Measurements from ENCODE around the gene IFNAR2. TPM values are rescaled to one million over a fixed set of nuclear protein-coding genes. Genes with fewer than 3 reads are reported as not detected.
A peak's percentile ranks its signal among the peaks of the same experiment; 100 is the strongest.

IFNAR2 gene
- total RNA-seq, 1 donor from 2014 or later = 21.3 TPM

GRCh38 chr21:33244082-33244778 lies 14.5 kb downstream of the IFNAR2 start:
- H3K36me3 Mint-ChIP-seq (ENCODE audit: low read depth, unreplicated experiment) = peaks cover 55% of the 10 kb centered on the region
- H3K27me3 Mint-ChIP-seq (ENCODE audit: unreplicated experiment) = peaks cover 4% of the 10 kb centered on the region
- H3K4me3 Mint-ChIP-seq (ENCODE audit: unreplicated experiment) = no peak overlapping the region
- H3K27ac Mint-ChIP-seq (ENCODE audit: unreplicated experiment) = no peak overlapping the region
- no peak for DNase-seq (ENCODE audit: low spot score)
- no peaks in the 10 kb centered on the region for H3K9me3 Mint-ChIP-seq (ENCODE audit: unreplicated experiment)
- peaks cover 11% of the 10 kb centered on the region for H3K4me1 Mint-ChIP-seq (ENCODE audit: unreplicated experiment)
- TF ChIP-seq, protein P1, sequence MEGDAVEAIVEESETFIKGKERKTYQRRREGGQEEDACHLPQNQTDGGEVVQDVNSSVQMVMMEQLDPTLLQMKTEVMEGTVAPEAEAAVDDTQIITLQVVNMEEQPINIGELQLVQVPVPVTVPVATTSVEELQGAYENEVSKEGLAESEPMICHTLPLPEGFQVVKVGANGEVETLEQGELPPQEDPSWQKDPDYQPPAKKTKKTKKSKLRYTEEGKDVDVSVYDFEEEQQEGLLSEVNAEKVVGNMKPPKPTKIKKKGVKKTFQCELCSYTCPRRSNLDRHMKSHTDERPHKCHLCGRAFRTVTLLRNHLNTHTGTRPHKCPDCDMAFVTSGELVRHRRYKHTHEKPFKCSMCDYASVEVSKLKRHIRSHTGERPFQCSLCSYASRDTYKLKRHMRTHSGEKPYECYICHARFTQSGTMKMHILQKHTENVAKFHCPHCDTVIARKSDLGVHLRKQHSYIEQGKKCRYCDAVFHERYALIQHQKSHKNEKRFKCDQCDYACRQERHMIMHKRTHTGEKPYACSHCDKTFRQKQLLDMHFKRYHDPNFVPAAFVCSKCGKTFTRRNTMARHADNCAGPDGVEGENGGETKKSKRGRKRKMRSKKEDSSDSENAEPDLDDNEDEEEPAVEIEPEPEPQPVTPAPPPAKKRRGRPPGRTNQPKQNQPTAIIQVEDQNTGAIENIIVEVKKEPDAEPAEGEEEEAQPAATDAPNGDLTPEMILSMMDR (IDR thresholded peaks at IDR 0.05; ENCODE audit: unreplicated experiment) = no peak

DNA sequence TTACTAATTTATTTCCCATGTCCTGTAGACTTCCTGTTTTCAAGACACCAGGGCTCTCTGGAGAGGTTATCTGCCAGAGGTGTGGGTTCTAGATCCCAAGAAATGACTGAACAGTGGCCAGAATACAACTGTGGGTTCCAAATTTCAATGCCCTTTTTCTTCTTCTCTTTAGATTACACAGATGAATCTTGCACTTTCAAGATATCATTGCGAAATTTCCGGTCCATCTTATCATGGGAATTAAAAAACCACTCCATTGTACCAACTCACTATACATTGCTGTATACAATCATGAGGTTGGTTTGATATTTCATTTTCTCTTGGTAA lies 15.0 kb downstream of the IFNAR2 start:
- no peak for DNase-seq (ENCODE audit: low spot score)
- Mint-ChIP-seq H3K36me3 (ENCODE audit: low read depth, unreplicated experiment) (peaks cover 57% of the 10 kb centered on the region), H3K9me3 (ENCODE audit: unreplicated experiment) (no peaks in the 10 kb centered on the region), H3K4me3 (ENCODE audit: unreplicated experiment) (no peak overlapping the region), H3K27ac (ENCODE audit: unreplicated experiment) (no peak overlapping the region), H3K27me3 (ENCODE audit: unreplicated experiment) (peaks cover 3% of the 10 kb centered on the region), H3K4me1 (ENCODE audit: unreplicated experiment) (peaks cover 11% of the 10 kb centered on the region)
- TF ChIP-seq, protein P1 (IDR thresholded peaks at IDR 0.05; ENCODE audit: unreplicated experiment) = no peak

- Mint-ChIP-seq H3K36me3 (ENCODE audit: low read depth, unreplicated experiment) (peaks cover 55% of the 10 kb centered on the region), H3K4me3 (ENCODE audit: unreplicated experiment) (peak overlapping the region; percentile 78), H3K27me3 (ENCODE audit: unreplicated experiment) (peaks cover 3% of the 10 kb centered on the region), H3K27ac (ENCODE audit: unreplicated experiment) (no peak overlapping the region), H3K4me1 (ENCODE audit: unreplicated experiment) (peaks cover 11% of the 10 kb centered on the region), H3K9me3 (ENCODE audit: unreplicated experiment) (no peaks in the 10 kb centered on the region)
- no peak for DNase-seq (ENCODE audit: low spot score)
- TF ChIP-seq, protein P1 (IDR thresholded peaks at IDR 0.05; ENCODE audit: unreplicated experiment) = no peak
Observed at GRCh38 chr21:33245289-33245918, 15.7 kb downstream of the IFNAR2 start.

DNA sequence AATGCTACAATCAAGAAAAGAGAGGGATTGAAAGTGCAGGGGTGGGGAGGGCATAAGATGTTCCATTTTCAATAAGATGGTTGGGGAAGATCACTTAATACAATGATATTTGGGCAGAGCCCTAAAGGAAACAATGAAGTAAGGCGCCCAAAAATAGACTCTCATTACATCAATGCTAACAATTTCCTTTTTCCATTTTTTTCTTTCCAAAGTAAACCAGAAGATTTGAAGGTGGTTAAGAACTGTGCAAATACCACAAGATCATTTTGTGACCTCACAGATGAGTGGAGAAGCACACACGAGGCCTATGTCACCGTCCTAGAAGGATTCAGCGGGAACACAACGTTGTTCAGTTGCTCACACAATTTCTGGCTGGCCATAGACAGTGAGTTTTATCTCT lies 16.8 kb downstream of the IFNAR2 start:
- H3K27ac Mint-ChIP-seq (ENCODE audit: unreplicated experiment) = no peak overlapping the region
- peaks cover 63% of the 10 kb centered on the region for H3K36me3 Mint-ChIP-seq (ENCODE audit: low read depth, unreplicated experiment)
- TF ChIP-seq, protein P1 (IDR thresholded peaks at IDR 0.05; ENCODE audit: unreplicated experiment) = no peak

DNA sequence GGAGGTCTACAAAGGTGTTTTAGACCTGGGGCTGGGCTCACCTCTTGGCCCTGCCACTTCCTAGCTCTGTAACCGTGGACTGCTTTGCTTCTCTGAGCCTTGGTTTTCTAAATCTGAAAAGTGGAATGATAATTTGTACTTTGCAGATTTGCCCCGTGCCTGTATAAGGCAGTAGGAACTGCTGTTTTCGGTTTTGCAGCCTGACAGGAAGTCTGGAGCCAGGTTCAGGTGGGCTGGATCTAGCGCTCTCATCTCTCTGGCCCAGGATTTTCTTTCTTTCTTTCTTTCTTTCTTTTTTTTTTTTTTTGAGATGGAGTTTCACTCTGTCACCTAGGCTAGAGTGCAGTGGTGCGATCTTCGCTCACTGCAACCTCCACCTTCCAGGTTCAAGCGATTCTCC lies 17.2 kb downstream of the IFNAR2 start:
- no peaks in the 10 kb centered on the region for H3K9me3 Mint-ChIP-seq (ENCODE audit: unreplicated experiment)
- peaks cover 11% of the 10 kb centered on the region for H3K4me1 Mint-ChIP-seq (ENCODE audit: unreplicated experiment)
- TF ChIP-seq, protein P1 (IDR thresholded peaks at IDR 0.05; ENCODE audit: unreplicated experiment) = no peak
- no peak for DNase-seq (ENCODE audit: low spot score)
- H3K27ac Mint-ChIP-seq (ENCODE audit: unreplicated experiment) = no peak overlapping the region
- no peak overlapping the region for H3K4me3 Mint-ChIP-seq (ENCODE audit: unreplicated experiment)
- H3K36me3 Mint-ChIP-seq (ENCODE audit: low read depth, unreplicated experiment) = peaks cover 64% of the 10 kb centered on the region
- H3K27me3 Mint-ChIP-seq (ENCODE audit: unreplicated experiment) = peaks cover 3% of the 10 kb centered on the region

More for the DNA sequence above, 16.8 kb downstream of the IFNAR2 start:
- DNase-seq (ENCODE audit: low spot score) = no peak
- Mint-ChIP-seq H3K9me3 (ENCODE audit: unreplicated experiment) (no peaks in the 10 kb centered on the region), H3K4me1 (ENCODE audit: unreplicated experiment) (peaks cover 11% of the 10 kb centered on the region), H3K4me3 (ENCODE audit: unreplicated experiment) (peak overlapping the region; percentile 21), H3K27me3 (ENCODE audit: unreplicated experiment) (peaks cover 3% of the 10 kb centered on the region)
